Vagina (tissue), 2 donors: Measurements from ENCODE around the gene NDUFV1. TPM values are rescaled to one million over a fixed set of nuclear protein-coding genes. Genes with fewer than 3 reads are reported as not detected.

ENCODE experiments used
- DNase-seq, 2 donors: peaks; one replicate each; pipeline ENCODE4 v3.0.0-alpha.2; 2017; ENCODE audit errors: extremely low spot score in 2 of 2
- H3K27ac ChIP-seq: fragments of 200-600 bp; sonication (generic); one replicate; pipeline ENCODE4 v1.5.1; 2019
- H3K27me3 ChIP-seq: fragments of 200-600 bp; sonication (generic); one replicate; pipeline ENCODE4 v1.5.1; 2019
- H3K36me3 ChIP-seq, 2 donors: fragments of 200-600 bp; sonication (generic); one replicate each; pipeline ENCODE4 v1.5.1; 2017 to 2019
- H3K4me1 ChIP-seq: fragments of 200-600 bp; sonication (generic); one replicate; pipeline ENCODE4 v1.5.1; 2019
- H3K4me3 ChIP-seq, 2 donors: fragments of 200-600 bp; sonication (generic); 1 replicate in 1 of 2; 2 replicates in 1 of 2; pipeline ENCODE4 v1.5.1; 2016 to 2019
- H3K9me3 ChIP-seq: fragments of 200-600 bp; sonication (generic); one replicate; pipeline ENCODE4 v1.5.1; 2019
- CTCF ChIP-seq, 3 experiments: fragments of 450-650 bp in 2 of 3; fragments of 200-600 bp in 1 of 3; sonication (generic) in 1 of 3; IDR thresholded peaks; one replicate each; pipeline ENCODE4 v1.5.1; 2017 to 2019; ENCODE audit warnings: antibody characterized with exemption in 3 of 3, mild to moderate bottlenecking in 2 of 3, moderate library complexity in 2 of 3
- POLR2A ChIP-seq, 2 donors: fragments of 450-650 bp; IDR thresholded peaks; one replicate each; pipeline ENCODE4 v1.6.1; 2017; ENCODE audit warnings: antibody characterized with exemption in 2 of 2, mild to moderate bottlenecking in 2 of 2, moderate library complexity in 2 of 2
- POLR2AphosphoS5 ChIP-seq, 2 donors: sonication (generic); formaldehyde crosslinking; IDR thresholded peaks; one replicate each; pipeline ENCODE4 v1.9.0; 2017; ENCODE audit warnings: antibody characterized with exemption in 2 of 2, mild to moderate bottlenecking in 2 of 2, low read depth in 1 of 2; ENCODE audit not compliant: insufficient read depth in 1 of 2
- intact Hi-C: fragments of 100-400 bp; cut with DNase I; formaldehyde crosslinking; loops from one replicate; pipeline ENCODE4 v1.15.1; 2023
- total RNA-seq: library from RNA; depleted of rRNA; stranded (reverse); fragments of >200 nt; gene quantifications from one replicate; pipeline ENCODE4 v1.2.3, GENCODE V29; 2016

Gene NDUFV1
- total RNA-seq, 1 donor from 2014 or later: 254 TPM

GRCh38 chr11:67607507-67607906 is 771 bp downstream of the NDUFV1 start:
- TF ChIP-seq POLR2A (IDR thresholded peaks at IDR 0.05) (no peak), CTCF (IDR thresholded peaks at IDR 0.05) (no peak), POLR2AphosphoS5 (IDR thresholded peaks at IDR 0.05; ENCODE audit: insufficient read depth in 1 of 2, low read depth in 1 of 2) (no peak)
- H3K27ac ChIP-seq: peak overlapping the region; percentile 71
- peaks cover 22% of the 10 kb centered on the region for H3K4me1 ChIP-seq
- DNase-seq: no peak
- no peaks in the 10 kb centered on the region for H3K9me3 ChIP-seq
- peak overlapping the region; percentile 76 to 94 for H3K4me3 ChIP-seq
- no peaks in the 10 kb centered on the region for H3K27me3 ChIP-seq
- intact Hi-C loops: no loop called here
- H3K36me3 ChIP-seq: peaks cover 0 to 36% of the 10 kb centered on the region in 2 donors

- TF ChIP-seq CTCF (IDR thresholded peaks at IDR 0.05) (no peak), POLR2AphosphoS5 (IDR thresholded peaks at IDR 0.05; ENCODE audit: insufficient read depth in 1 of 2, low read depth in 1 of 2) (no peak), POLR2A (IDR thresholded peaks at IDR 0.05) (no peak)
- Histone ChIP-seq H3K9me3 (no peaks in the 10 kb centered on the region), H3K4me3 (no peak overlapping the region), H3K27ac (no peak overlapping the region), H3K27me3 (no peaks in the 10 kb centered on the region), H3K4me1 (peaks cover 24% of the 10 kb centered on the region), H3K36me3 (peaks cover 0 to 37% of the 10 kb centered on the region in 2 donors)
- no peak for DNase-seq
- intact Hi-C loops: no loop called here
Observed at GRCh38 chr11:67608486-67608885, 1.8 kb downstream of the NDUFV1 start.

GRCh38 chr11:67609316-67609715 is 2.6 kb downstream of the NDUFV1 start:
- TF ChIP-seq POLR2AphosphoS5 (IDR thresholded peaks at IDR 0.05; ENCODE audit: insufficient read depth in 1 of 2, low read depth in 1 of 2): no peak
- TF ChIP-seq POLR2A (IDR thresholded peaks at IDR 0.05): no peak
- no peak for TF ChIP-seq CTCF (IDR thresholded peaks at IDR 0.05)
- Histone ChIP-seq H3K9me3 (no peaks in the 10 kb centered on the region), H3K4me3 (no peak overlapping the region), H3K4me1 (peaks cover 32% of the 10 kb centered on the region), H3K27ac (no peak overlapping the region), H3K27me3 (no peaks in the 10 kb centered on the region), H3K36me3 (peaks cover 0 to 37% of the 10 kb centered on the region in 2 donors)
- intact Hi-C loops: no loop called here
- DNase-seq: no peak

GRCh38 chr11:67610302-67610868 is 3.6 kb downstream of the NDUFV1 start:
- no peaks in the 10 kb centered on the region for H3K9me3 ChIP-seq
- DNase-seq: no peak
- no peak overlapping the region for H3K4me3 ChIP-seq
- peaks cover 0 to 37% of the 10 kb centered on the region in 2 donors for H3K36me3 ChIP-seq
- H3K27ac ChIP-seq: no peak overlapping the region
- H3K4me1 ChIP-seq: peaks cover 37% of the 10 kb centered on the region
- intact Hi-C loops: loop anchor here (10.0 kb wide), 1 partner anchor 206 kb away; the partner anchor contains the start of genes PPP1CA and TBC1D10C
- TF ChIP-seq POLR2AphosphoS5 (IDR thresholded peaks at IDR 0.05; ENCODE audit: insufficient read depth in 1 of 2, low read depth in 1 of 2): no peak
- TF ChIP-seq CTCF (IDR thresholded peaks at IDR 0.05): no peak
- no peak for TF ChIP-seq POLR2A (IDR thresholded peaks at IDR 0.05)
- H3K27me3 ChIP-seq: no peaks in the 10 kb centered on the region

GRCh38 chr11:67611165-67611564 is 4.4 kb downstream of the NDUFV1 start:
- Histone ChIP-seq H3K4me3 (no peak overlapping the region), H3K27ac (no peak overlapping the region), H3K9me3 (no peaks in the 10 kb centered on the region), H3K36me3 (peaks cover 0 to 37% of the 10 kb centered on the region in 2 donors), H3K4me1 (peaks cover 32% of the 10 kb centered on the region), H3K27me3 (no peaks in the 10 kb centered on the region)
- intact Hi-C loops: loop anchor here (10.0 kb wide), 1 partner anchor 206 kb away; the partner anchor contains the start of genes PPP1CA and TBC1D10C
- DNase-seq: no peak
- TF ChIP-seq POLR2A (IDR thresholded peaks at IDR 0.05): no peak
- TF ChIP-seq POLR2AphosphoS5 (IDR thresholded peaks at IDR 0.05; ENCODE audit: insufficient read depth in 1 of 2, low read depth in 1 of 2): no peak
- TF ChIP-seq CTCF (IDR thresholded peaks at IDR 0.05): no peak
